Right renal cortex interstitium (tissue), 3 donors: ENCODE results near the gene TMEM273. TPM values are rescaled to one million over a fixed set of nuclear protein-coding genes. Genes with fewer than 3 reads are reported as not detected.
"Not testable (repeated sequence)": the region's sequence is repeated elsewhere in the genome, so short reads cannot be mapped to it uniquely, and the experiment has no call there.

Source experiments
- DNase-seq, 3 donors: peaks; one replicate each; pipeline ENCODE4 v3.0.0-alpha.2; 2013; ENCODE audit warnings: low read depth in 3 of 3, low spot score in 2 of 3
- polyA plus RNA-seq, 3 donors: library from polyadenylated mRNA; unstranded; fragments of 120-200 nt; gene quantifications; one replicate each; pipeline ENCODE4 v1.2.1, GENCODE V29; 2013; ENCODE audit not compliant: insufficient read length in 3 of 3

The TMEM273 gene
- polyA plus RNA-seq, 3 donors, result 2.2 to 3.3 (median 2.8) TPM

DNA sequence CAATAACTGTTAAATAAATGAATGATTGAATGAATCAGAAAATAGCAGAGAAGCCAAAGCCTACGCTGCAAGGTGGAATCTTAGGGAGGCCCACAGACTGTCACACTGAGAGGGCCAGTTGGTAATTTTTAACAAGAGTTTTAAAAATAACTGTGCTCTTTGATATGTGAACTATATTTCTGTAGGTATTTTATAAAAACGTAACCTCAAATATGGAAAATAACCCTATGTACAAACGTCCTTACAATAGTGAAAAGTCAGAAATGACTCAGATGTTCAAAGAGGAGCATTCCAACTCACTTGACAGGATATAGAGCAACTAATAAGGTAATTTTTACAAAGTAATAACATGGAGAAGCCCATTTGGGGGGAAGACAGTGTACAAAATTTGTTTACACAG lies 18.9 kb upstream of the TMEM273 start:
- DNase-seq, result no peak

DNA sequence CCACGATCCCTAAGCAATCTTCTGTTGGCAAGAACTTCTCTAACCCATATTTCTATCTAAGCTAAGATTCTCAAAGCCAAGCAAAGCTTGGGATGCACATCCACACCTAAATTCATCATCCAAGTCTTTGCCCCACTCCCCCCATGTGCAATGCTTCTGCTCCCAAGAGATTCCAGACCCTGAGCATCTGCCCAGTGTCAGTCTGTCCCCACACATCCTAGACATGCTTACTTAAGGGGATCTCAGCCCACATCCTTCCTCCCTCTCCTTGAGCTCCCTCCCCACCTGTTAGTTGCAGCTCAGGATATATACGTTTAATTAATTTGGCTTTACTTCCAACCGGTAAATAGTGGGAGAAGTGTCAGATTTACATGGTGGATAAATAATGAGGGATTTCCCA lies 17.0 kb upstream of the TMEM273 start:
- DNase-seq, result no peak

DNA sequence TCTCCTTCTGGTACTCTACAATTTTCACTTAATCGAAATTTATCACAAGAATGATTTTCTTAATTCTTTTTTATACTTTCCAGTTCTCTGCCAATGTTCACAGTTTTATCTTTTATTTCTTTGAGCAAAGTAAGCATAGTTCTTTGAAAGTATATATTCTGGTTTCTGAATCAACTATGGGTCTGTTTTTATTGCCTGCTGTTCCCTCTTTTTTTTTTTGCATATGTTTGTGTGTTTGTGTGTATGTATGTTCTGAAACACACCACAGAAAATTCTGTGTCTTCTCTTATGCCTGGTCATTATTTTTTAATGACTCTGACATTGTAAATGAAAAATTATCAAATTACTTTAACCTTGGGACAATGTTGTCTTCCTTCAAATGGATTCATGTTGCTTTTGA lies 15.9 kb upstream of the TMEM273 start:
- DNase-seq, result no peak

DNA sequence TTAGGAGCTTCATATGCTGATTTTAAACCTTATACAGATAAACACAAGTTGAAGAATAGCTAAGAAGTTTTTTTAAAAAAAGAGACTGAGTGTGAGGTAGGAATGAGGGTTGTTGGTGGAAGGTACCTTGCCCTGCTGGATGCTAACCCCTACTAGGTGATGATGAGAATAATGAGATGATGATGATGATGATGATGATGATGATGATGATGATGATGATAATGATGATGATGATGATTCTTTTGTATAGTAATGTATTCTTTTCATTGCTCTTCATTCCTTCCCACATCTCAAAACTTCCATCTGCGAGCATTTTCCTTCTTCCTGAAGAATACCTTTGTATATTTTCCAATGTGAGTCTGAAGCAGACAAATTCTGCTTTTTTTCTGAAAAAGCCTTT lies 14.1 kb upstream of the TMEM273 start:
- DNase-seq, result no peak

- DNase-seq, result no peak
Observed at GRCh38 chr10:49200854-49201253, 12.7 kb upstream of the TMEM273 start.

DNA sequence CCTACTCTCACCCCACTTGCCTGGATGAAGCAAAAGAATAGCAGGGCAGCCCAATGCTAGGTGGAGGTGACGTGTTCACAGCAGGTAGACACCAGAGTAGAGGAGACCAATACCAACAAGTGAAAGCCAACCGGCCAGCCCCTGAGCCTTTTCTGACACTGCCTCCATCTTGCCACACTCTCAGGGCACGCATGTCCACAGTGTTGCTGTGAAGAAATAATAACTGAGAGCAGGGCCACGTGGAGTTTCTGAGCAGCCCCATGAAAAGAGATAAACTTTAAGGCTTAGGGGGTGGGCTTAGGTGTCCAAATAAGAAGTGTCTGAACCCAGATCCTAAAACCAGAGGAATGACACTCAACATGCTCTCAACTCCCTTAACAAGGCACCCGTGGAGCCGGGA lies 9.0 kb upstream of the TMEM273 start:
- no peak for DNase-seq

DNA sequence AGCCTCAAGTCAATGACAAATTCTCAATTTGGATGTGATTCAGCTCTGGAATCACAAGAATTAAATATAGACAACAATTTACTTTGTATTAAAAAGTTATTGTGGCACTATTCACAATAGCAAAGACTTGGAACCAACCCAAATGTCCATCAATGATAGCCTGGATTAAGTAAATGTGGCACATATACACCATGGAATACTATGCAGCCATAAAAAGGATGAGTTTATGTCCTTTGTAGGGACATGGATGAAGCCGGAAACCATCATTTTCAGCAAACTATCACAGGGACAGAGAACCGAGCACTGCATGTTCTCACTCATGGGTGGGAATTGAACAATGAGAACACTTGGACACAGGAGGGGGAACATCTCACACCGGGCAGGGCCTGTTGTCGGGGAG lies 7.7 kb upstream of the TMEM273 start:
- DNase-seq, result not testable (repeated sequence)

DNA sequence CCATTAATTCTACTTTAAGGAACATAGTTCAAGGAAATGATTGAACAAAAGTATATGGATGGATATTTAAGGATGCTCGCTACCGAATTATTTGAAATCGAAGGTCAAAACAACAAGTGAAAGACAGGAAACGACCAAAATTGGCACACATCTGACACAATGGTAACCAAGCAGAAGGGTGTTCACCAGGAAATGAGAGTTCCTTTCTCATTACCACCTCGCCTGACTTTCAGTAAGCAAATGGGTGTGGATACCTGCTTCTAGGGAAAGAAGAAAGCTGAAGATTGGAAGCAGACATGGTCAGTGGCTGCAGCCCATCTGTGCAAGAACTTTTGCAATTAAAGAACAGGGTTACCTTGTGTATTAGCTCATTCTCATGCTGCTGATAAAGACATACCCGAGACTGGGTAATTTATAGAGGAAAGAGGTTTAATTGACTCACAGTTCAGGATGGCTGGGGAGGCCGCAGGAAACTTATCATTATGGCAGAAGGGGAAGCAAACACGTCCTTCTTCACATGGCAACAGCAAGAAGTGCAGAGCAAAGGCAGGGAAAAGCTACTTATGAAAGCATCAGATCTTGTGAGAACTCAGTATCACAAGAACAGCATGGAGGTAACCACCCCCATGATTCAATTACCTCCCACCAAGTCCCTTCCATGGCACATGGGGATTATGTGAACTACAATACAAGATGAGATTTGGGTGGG lies 6.2 kb upstream of the TMEM273 start:
- DNase-seq, result no peak

DNA sequence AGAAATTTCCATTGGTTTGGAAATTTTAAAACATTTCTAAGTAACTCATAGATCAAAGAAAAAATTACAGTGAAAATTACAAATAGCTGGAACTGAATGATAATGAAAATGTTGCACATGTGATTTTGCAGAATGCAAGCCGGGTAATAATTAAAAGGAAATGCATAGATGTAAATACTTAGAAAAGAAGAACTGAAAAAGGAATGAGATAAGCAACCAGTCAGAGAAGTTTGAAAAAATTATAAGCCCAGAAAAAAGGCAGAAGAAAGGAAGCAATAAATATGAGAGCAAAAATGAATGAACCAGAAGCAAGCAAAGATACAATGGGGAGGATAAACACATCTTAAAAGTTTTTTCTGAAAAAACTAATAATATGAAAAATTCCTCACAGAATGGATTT lies 3.2 kb upstream of the TMEM273 start:
- no peak for DNase-seq

DNA sequence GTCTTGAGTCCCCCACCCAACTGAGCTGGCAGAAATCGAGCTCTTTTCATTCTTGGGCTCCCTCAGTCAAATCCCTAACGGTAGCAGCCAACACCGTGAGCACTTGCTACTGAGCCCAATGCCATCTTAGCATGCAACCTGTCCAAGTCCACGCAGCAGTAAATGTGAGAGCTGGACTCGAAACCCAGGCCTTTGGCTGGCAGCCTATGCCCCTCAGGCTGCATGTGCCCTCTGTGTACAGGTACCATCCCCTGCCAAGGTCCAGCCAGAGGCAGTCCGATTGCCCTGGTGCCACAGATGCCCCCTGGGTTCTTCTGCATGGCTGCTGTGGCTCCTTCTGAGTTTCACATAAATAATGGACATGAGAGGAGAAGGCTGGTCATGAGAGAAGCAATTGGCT lies 1.2 kb upstream of the TMEM273 start:
- DNase-seq, result no peak

DNA sequence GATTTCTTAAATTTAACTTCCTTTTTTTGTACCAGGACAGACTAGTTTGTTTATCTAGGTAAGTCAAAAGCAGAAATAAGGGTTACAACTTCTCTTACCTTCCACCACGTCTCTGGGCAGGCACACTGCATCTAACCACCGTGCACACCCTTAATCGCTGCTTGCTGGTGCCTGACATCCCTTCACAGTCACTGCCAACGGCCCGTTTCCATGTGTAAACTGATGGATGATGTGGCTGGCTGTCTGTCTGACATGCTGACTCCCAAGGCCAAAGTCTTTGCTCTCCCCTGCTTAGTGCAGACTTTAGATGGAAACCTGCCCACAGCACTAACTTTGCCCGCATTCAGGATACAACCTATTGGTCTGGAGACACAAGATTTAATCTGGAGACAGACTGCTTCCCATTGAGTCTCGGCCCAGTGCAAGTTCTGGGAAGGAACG lies 1.1 kb downstream of the TMEM273 start:
- no peak for DNase-seq

DNA sequence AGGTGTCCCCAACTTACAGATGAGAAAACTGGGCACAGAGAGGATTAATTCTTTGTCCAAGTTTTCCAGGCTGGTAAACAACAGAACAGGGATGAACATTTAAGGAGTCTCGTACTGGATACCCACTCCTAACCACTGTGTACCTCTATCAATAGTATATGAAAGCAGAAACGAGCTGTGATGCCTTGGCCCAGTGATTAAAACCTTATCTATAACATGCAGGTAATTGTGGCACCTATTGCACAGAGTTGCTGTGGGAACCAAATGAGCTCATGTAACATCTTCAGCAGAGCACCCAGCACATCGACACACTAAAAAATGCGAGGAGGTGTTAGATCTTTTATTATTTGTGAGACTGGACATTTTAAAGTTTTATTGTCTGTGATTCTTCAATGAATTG lies 1.6 kb downstream of the TMEM273 start:
- no peak for DNase-seq

- no peak for DNase-seq
Observed at GRCh38 chr10:49185213-49185612, 3.0 kb downstream of the TMEM273 start.

DNA sequence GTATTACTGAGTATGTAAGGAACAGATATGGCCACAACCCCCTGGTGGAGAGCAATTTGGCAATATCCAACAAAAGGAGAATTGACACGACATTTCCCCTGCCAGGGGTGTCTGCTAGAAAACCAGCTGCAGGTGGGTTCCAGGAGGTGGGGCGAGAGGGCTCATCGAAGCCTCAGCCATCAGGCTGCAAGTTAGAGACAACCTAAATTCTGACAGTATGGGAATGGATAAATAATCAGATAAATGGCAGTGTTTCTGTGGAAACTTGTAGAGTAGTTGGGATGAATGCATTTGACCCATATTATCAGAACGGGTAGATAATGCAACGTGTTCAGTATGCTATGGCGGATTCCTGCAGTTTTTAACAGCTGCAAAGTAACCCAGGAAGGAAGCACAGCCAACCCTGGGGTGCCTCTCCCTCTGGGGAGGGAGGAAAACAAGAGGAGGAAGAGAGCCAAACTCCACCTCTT lies 3.5 kb downstream of the TMEM273 start:
- DNase-seq, result no peak

DNA sequence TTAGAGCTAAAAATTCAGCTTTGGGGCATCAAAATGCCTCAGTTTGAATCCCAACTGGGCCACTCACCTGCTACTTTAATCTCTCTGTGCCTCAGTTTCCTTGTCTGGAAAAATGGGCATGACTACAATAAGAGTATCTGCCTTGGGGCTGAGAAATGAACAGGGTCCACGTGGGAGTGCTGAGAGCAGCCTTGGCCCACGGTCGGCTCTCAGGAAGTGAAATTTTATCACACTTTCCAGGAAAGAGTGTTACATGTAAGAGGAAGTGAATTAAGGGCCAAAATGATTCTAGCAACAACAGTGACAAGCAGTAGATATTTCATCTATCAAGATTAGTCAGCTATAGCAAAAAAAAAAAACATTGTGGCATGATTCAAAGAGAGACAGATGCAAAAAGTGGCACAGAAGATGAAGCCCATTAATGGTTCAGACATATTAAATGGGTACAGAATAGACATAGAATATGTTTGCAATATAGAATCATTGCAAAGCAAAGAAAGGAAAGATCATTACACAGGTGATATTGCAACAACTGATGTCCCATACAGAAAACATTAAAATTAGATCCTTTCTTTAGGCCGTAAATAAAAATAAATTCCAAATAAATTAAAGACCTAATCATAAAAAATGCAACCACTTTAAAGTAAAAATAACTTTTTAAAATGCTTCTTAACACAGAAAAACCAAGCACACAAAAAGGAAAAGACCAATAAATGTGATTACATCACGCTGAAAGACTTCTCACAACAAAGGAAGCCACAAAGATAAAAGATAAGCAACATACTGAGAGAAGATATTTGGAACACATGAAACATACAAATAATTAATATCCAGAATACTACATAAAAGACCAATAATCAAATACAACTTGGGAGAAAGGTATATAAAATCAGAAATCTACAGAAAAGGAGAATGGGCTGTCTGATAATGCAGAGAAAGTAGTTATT lies 4.3 kb downstream of the TMEM273 start:
- no peak for DNase-seq

- no peak for DNase-seq
Observed at GRCh38 chr10:49182776-49183175, 5.4 kb downstream of the TMEM273 start.

GRCh38 chr10:49180444-49180860 lies 7.7 kb downstream of the TMEM273 start:
- DNase-seq, result no peak

GRCh38 chr10:49179699-49180443 lies 8.3 kb downstream of the TMEM273 start:
- DNase-seq, result no peak

DNA sequence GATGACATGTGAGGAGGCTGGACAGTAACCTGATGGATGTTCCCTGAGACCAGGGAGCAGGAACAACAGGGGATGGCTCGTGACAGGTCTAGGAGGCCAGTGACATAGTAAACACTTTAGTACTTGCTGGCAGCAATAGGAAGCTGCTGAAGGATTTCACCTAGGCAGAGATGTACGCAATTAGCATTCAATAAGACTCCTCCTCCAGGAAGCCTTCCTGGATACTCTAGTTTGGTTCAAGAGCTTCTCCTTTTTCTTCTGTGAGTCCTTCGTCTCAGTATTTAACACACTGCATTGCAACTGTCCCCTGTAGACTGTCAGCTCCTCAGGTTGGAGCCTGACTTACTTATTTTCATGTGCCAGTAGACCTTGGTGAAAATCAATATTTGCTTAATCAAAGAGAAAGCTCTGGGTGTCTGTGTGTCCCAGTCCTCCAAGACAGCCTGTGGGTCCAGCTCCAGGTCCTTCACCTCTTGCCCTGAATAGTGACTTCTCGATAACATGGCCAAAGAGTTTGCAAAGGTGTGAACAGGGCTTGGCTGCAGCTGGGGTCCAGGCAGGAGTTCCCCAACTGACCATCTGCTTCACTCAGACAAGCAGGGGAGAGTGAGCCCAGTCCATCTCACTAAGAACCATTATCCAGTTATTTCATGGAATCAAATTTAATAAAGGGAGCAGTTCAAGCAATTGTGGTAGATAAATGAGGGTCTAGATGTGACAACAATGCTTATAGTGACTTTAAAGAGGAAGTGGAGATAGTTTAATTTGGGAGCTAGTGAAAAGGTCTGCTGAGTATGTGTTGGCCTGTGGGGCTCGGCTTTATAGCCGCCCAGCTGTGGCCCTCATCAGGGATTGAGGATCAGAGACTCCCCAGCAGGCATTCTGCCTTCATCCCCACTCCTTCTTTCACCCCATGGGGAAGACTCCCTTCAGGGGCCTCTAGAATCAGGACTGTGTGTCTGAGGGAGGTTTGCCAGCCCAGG lies 9.4 kb downstream of the TMEM273 start:
- DNase-seq, result no peak
